Cardiac muscle cell (in vitro differentiated cells and primary cell): ENCODE measurements around the gene SHROOM3. TPM values are rescaled to one million over a fixed set of nuclear protein-coding genes. Genes with fewer than 3 reads are reported as not detected.

Experiments
- DNase-seq, 2 donors: peaks; one replicate each; pipeline versions ENCODE4 v3.0.0 to v3.0.0-alpha.2; 2010 to 2017; ENCODE audit warnings: low read depth in 1 of 2, low spot score in 1 of 2
- H3K27ac ChIP-seq: fragments of 200-600 bp; sonication (generic); 2 replicates; pipeline ENCODE4 v1.5.1; 2016
- H3K27me3 ChIP-seq: fragments of 200-600 bp; sonication (generic); 2 replicates; pipeline ENCODE4 v1.6.0; 2016; ENCODE audit warnings: control low read depth
- H3K36me3 ChIP-seq: fragments of 200-600 bp; sonication (generic); 2 replicates; pipeline ENCODE4 v1.5.1; 2016; ENCODE audit warnings: control low read depth
- H3K4me1 ChIP-seq: fragments of 200-600 bp; sonication (generic); 2 replicates; pipeline ENCODE4 v1.8.1; 2017; ENCODE audit warnings: low read depth, mild to moderate bottlenecking, mixed run types
- H3K4me3 ChIP-seq: fragments of 200-600 bp; sonication (generic); 2 replicates; pipeline ENCODE4 v1.5.1; 2016; ENCODE audit warnings: mild to moderate bottlenecking
- H3K9me3 ChIP-seq: fragments of 200-600 bp; sonication (generic); 2 replicates; pipeline ENCODE4 v1.5.1; 2017; ENCODE audit warnings: low read depth, mild to moderate bottlenecking, control low read depth
- CTCF ChIP-seq: IDR thresholded peaks from 2 replicates; pipeline ENCODE4 v1.5.1; 2012; ENCODE audit warnings: low read depth, mild to moderate bottlenecking, low read length
- polyA plus RNA-seq: library from polyadenylated mRNA; unstranded; fragments of >200 nt; fragmentation: Nextera tagmentation; extraction: Ambion mirVana; gene quantifications from 2 replicates; pipeline ENCODE4 v1.2.1, GENCODE V29; 2016
- total RNA-seq: library from RNA; depleted of rRNA; stranded (reverse); fragments of >200 nt; gene quantifications from 2 replicates; pipeline ENCODE4 v1.2.3, GENCODE V29; 2016

The SHROOM3 gene
- total and polyA plus RNA-seq, 2 experiments from 2014 or later, result 13.7 to 47.7 TPM

- no peak for TF ChIP-seq CTCF
- peaks cover 13% of the 10 kb centered on the region for H3K4me1 ChIP-seq
- H3K27me3 ChIP-seq, result no peaks in the 10 kb centered on the region
- no peak for DNase-seq
- H3K27ac ChIP-seq, result no peak overlapping the region
- no peaks in the 10 kb centered on the region for H3K36me3 ChIP-seq
- no peaks in the 10 kb centered on the region for H3K9me3 ChIP-seq
- no peak overlapping the region for H3K4me3 ChIP-seq
These were observed 90.7 kb downstream of the SHROOM3 start for GRCh38 chr4:76525751-76526150.

- Histone ChIP-seq H3K27ac (peak overlapping the region; percentile 74), H3K9me3 (no peaks in the 10 kb centered on the region), H3K27me3 (no peaks in the 10 kb centered on the region), H3K4me1 (peaks cover 13% of the 10 kb centered on the region), H3K4me3 (no peak overlapping the region), H3K36me3 (no peaks in the 10 kb centered on the region)
- DNase-seq, result peak in 1 of 2 donors; percentile 82
- no peak for TF ChIP-seq CTCF
These were observed 91.6 kb downstream of the SHROOM3 start for GRCh38 chr4:76526585-76526990.

- H3K9me3 ChIP-seq, result no peaks in the 10 kb centered on the region
- H3K36me3 ChIP-seq, result no peaks in the 10 kb centered on the region
- H3K4me1 ChIP-seq, result peaks cover 13% of the 10 kb centered on the region
- TF ChIP-seq CTCF, result no peak
- H3K27ac ChIP-seq, result no peak overlapping the region
- H3K27me3 ChIP-seq, result no peaks in the 10 kb centered on the region
- DNase-seq, result no peak
- H3K4me3 ChIP-seq, result no peak overlapping the region
These were observed 92.6 kb downstream of the SHROOM3 start for GRCh38 chr4:76527666-76528065.

GRCh38 chr4:76531597-76531996, 96.6 kb downstream of the SHROOM3 start:
- no peak for TF ChIP-seq CTCF
- no peaks in the 10 kb centered on the region for H3K9me3 ChIP-seq
- H3K27me3 ChIP-seq, result no peaks in the 10 kb centered on the region
- H3K36me3 ChIP-seq, result no peaks in the 10 kb centered on the region
- no peak for DNase-seq
- no peak overlapping the region for H3K4me3 ChIP-seq
- H3K4me1 ChIP-seq, result peaks cover 5% of the 10 kb centered on the region
- no peak overlapping the region for H3K27ac ChIP-seq

GRCh38 chr4:76532805-76533204, 97.8 kb downstream of the SHROOM3 start:
- H3K27ac ChIP-seq, result no peak overlapping the region
- no peak for DNase-seq
- H3K9me3 ChIP-seq, result no peaks in the 10 kb centered on the region
- no peaks in the 10 kb centered on the region for H3K36me3 ChIP-seq
- no peaks in the 10 kb centered on the region for H3K27me3 ChIP-seq
- TF ChIP-seq CTCF, result no peak
- H3K4me1 ChIP-seq, result no peaks in the 10 kb centered on the region
- H3K4me3 ChIP-seq, result no peak overlapping the region

GRCh38 chr4:76533314-76533713, 98.3 kb downstream of the SHROOM3 start:
- no peaks in the 10 kb centered on the region for H3K4me1 ChIP-seq
- no peak overlapping the region for H3K4me3 ChIP-seq
- no peak overlapping the region for H3K27ac ChIP-seq
- no peaks in the 10 kb centered on the region for H3K27me3 ChIP-seq
- no peaks in the 10 kb centered on the region for H3K9me3 ChIP-seq
- TF ChIP-seq CTCF, result no peak
- no peaks in the 10 kb centered on the region for H3K36me3 ChIP-seq
- DNase-seq, result no peak
